HEK293 (cell line): ENCODE results near the gene APEX2.

ENCODE experiments used
- CTCF ChIA-PET: fragments of 350-600 bp; formaldehyde crosslinking; extraction: SDS; loops from one replicate; lab custom pipeline; 2021; ENCODE audit warnings: antibody characterized with exemption; lab: Yijun Ruan, JAX
- POLR2A ChIA-PET: fragments of 300-600 bp; formaldehyde crosslinking; extraction: SDS; loops from one replicate; lab custom pipeline; 2020; ENCODE audit warnings: antibody characterized with exemption, inconsistent platforms; lab: Yijun Ruan, JAX
- H3K27ac ChIP-seq: fragments of 200-500 bp; sonication (Bioruptor generic); 2 replicates; pipeline ENCODE4 v1.5.1; 2014; ENCODE audit warnings: low read depth, low read length, control low read depth, inconsistent platforms; ENCODE audit errors: extremely low read depth
- H3K36me3 ChIP-seq, 2 experiments: fragments of 200-500 bp in 1 of 2; sonication (Bioruptor generic) in 1 of 2; 1 replicate in 1 of 2; 2 replicates in 1 of 2; pipeline ENCODE4 v1.5.1; 2014 to 2017; ENCODE audit warnings: inconsistent platforms in 2 of 2, low read length in 2 of 2; ENCODE audit not compliant: control insufficient read depth in 2 of 2, insufficient read depth in 1 of 2
- H3K4me1 ChIP-seq: fragments of 200-500 bp; sonication (Bioruptor generic); 2 replicates; pipeline ENCODE4 v1.5.1; 2014; ENCODE audit warnings: mild to moderate bottlenecking, low read length, inconsistent platforms; ENCODE audit not compliant: control insufficient read depth, insufficient read depth
- H3K4me3 ChIP-seq: 2 replicates; pipeline ENCODE4 v1.5.1; 2011; ENCODE audit warnings: low read depth, mild to moderate bottlenecking, control low read depth, low read length, moderate library complexity
- H3K9me3 ChIP-seq: fragments of 200-500 bp; sonication (Bioruptor generic); 2 replicates; pipeline ENCODE4 v1.5.1; 2014; ENCODE audit warnings: low read depth, low read length, inconsistent platforms; ENCODE audit not compliant: control insufficient read depth, insufficient read depth
- BCL11B ChIP-seq: fragments of 450-650 bp; formaldehyde crosslinking; IDR thresholded peaks from 2 replicates; pipeline ENCODE4 v1.5.1; 2016; ENCODE audit warnings: low read depth, missing biosample characterization, missing genetic modification characterization
- EGR2 ChIP-seq: fragments of 450-650 bp; formaldehyde crosslinking; IDR thresholded peaks from 2 replicates; pipeline ENCODE4 v1.5.1; 2016; ENCODE audit warnings: low read depth, missing biosample characterization, missing genetic modification characterization
- GLI2 ChIP-seq: fragments of 450-650 bp; formaldehyde crosslinking; IDR thresholded peaks from 2 replicates; pipeline ENCODE4; 2017; ENCODE audit warnings: missing biosample characterization, missing genetic modification characterization, low read depth, borderline replicate concordance
- PRDM10 ChIP-seq: fragments of 450-650 bp; formaldehyde crosslinking; IDR thresholded peaks from 2 replicates; pipeline ENCODE4 v1.5.1; 2016; ENCODE audit warnings: missing biosample characterization, missing genetic modification characterization
- SP2 ChIP-seq: fragments of 450-650 bp; formaldehyde crosslinking; IDR thresholded peaks from 2 replicates; pipeline ENCODE4 v1.5.1; 2016; ENCODE audit warnings: missing biosample characterization, missing genetic modification characterization
- ZBTB20 ChIP-seq: fragments of 450-650 bp; formaldehyde crosslinking; IDR thresholded peaks from 2 replicates; pipeline ENCODE4 v1.5.1; 2016; ENCODE audit warnings: missing biosample characterization, missing genetic modification characterization
- ZEB2 ChIP-seq: fragments of 450-650 bp; formaldehyde crosslinking; IDR thresholded peaks from 2 replicates; pipeline ENCODE4 v1.5.1; 2016; ENCODE audit warnings: missing biosample characterization, missing genetic modification characterization
- ZFP37 ChIP-seq: fragments of 450-650 bp; formaldehyde crosslinking; IDR thresholded peaks from 2 replicates; pipeline ENCODE4 v1.5.1; 2016; ENCODE audit warnings: missing biosample characterization, missing genetic modification characterization
- ZFP41 ChIP-seq: fragments of 450-650 bp; formaldehyde crosslinking; IDR thresholded peaks from 2 replicates; pipeline ENCODE4 v1.5.1; 2016; ENCODE audit warnings: missing biosample characterization, missing genetic modification characterization, borderline replicate concordance
- ZNF18 ChIP-seq: fragments of 450-650 bp; formaldehyde crosslinking; IDR thresholded peaks from 2 replicates; pipeline ENCODE4 v1.5.1; 2016; ENCODE audit warnings: missing biosample characterization, missing genetic modification characterization
- ZNF221 ChIP-seq: fragments of 450-650 bp; formaldehyde crosslinking; IDR thresholded peaks from 2 replicates; pipeline ENCODE4 v1.5.1; 2017; ENCODE audit warnings: missing biosample characterization, missing genetic modification characterization, borderline replicate concordance
- ZNF223 ChIP-seq: fragments of 450-650 bp; formaldehyde crosslinking; IDR thresholded peaks from 2 replicates; pipeline ENCODE4 v1.5.1; 2016; ENCODE audit warnings: missing biosample characterization, missing genetic modification characterization
- ZNF23 ChIP-seq: fragments of 450-650 bp; formaldehyde crosslinking; IDR thresholded peaks from 2 replicates; pipeline ENCODE4 v1.5.1; 2016; ENCODE audit warnings: missing biosample characterization, missing genetic modification characterization, borderline replicate concordance
- ZNF48 ChIP-seq: fragments of 450-650 bp; formaldehyde crosslinking; IDR thresholded peaks from 2 replicates; pipeline ENCODE4 v1.5.1; 2016; ENCODE audit warnings: missing biosample characterization, missing genetic modification characterization
- ZNF621 ChIP-seq: fragments of 450-650 bp; formaldehyde crosslinking; IDR thresholded peaks from 2 replicates; pipeline ENCODE4 v1.5.1; 2017; ENCODE audit warnings: missing biosample characterization, missing genetic modification characterization
- ZNF664 ChIP-seq: fragments of 450-650 bp; formaldehyde crosslinking; IDR thresholded peaks from 2 replicates; pipeline ENCODE4 v1.5.1; 2016; ENCODE audit warnings: missing biosample characterization, missing genetic modification characterization
- ZNF692 ChIP-seq: fragments of 450-650 bp; formaldehyde crosslinking; IDR thresholded peaks from 2 replicates; pipeline ENCODE4 v1.5.1; 2016; ENCODE audit warnings: missing biosample characterization, missing genetic modification characterization
- ZNF707 ChIP-seq: fragments of 450-650 bp; formaldehyde crosslinking; IDR thresholded peaks from 2 replicates; pipeline ENCODE4 v1.5.1; 2016; ENCODE audit warnings: missing biosample characterization, missing genetic modification characterization
- ZNF776 ChIP-seq: fragments of 450-650 bp; formaldehyde crosslinking; IDR thresholded peaks from 2 replicates; pipeline ENCODE4 v1.5.0; 2017; ENCODE audit warnings: missing biosample characterization, missing genetic modification characterization, borderline replicate concordance
- ZNF785 ChIP-seq: fragments of 450-650 bp; formaldehyde crosslinking; IDR thresholded peaks from 2 replicates; pipeline ENCODE4 v1.5.1; 2016; ENCODE audit warnings: missing biosample characterization, missing genetic modification characterization
- ZSCAN4 ChIP-seq: fragments of 450-650 bp; formaldehyde crosslinking; IDR thresholded peaks from 2 replicates; pipeline ENCODE4 v1.5.1; 2017; ENCODE audit warnings: missing biosample characterization, missing genetic modification characterization
- TF ChIP-seq, protein P1 (sequence below): fragments of 450-650 bp; formaldehyde crosslinking; IDR thresholded peaks from 2 replicates; pipeline ENCODE4 v1.5.1; 2016; ENCODE audit warnings: missing biosample characterization, missing genetic modification characterization

The APEX2 gene, protein sequence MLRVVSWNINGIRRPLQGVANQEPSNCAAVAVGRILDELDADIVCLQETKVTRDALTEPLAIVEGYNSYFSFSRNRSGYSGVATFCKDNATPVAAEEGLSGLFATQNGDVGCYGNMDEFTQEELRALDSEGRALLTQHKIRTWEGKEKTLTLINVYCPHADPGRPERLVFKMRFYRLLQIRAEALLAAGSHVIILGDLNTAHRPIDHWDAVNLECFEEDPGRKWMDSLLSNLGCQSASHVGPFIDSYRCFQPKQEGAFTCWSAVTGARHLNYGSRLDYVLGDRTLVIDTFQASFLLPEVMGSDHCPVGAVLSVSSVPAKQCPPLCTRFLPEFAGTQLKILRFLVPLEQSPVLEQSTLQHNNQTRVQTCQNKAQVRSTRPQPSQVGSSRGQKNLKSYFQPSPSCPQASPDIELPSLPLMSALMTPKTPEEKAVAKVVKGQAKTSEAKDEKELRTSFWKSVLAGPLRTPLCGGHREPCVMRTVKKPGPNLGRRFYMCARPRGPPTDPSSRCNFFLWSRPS

GRCh38 chrX:54999717-55000598, at the start of gene APEX2:
Gene APEX2 (plus strand): TSS chrX:55000363. CDS start chrX:55000423, 60 bp downstream.
- peak within 1 kb of the TSS; percentile 61; the same call in 1 of the 2 replicates for H3K27ac ChIP-seq
- no peaks in the 10 kb centered on the region for H3K4me1 ChIP-seq
- H3K36me3 ChIP-seq: peaks cover 0 to 34% of the 10 kb centered on the region in 2 experiments; a peak in 2 of 3 replicates
- H3K4me3 ChIP-seq: peak within 1 kb of the TSS; percentile 61
- no peaks in the 10 kb centered on the region for H3K9me3 ChIP-seq
- CTCF ChIA-PET: interaction anchor here (0.6 to 3.5 kb wide), 7 partner anchors 10 to 927 kb away, joined by 3 to 11 read pairs (median 4); no protein-coding TSS in a partner anchor
- POLR2A ChIA-PET: interaction anchor here (0.5 to 3.0 kb wide), 15 partner anchors 9 to 956 kb away, joined by 3 to 22 read pairs (median 4); partner anchors contain the start of genes ALAS2, PHF8, TRO and TSR2
- TF ChIP-seq ZNF664 (no peak), ZNF221 (tag by site-specific recombination) (no peak), ZSCAN4 (tag by site-specific recombination) (no peak), ZNF48 (tag by site-specific recombination) (no peak), PRDM10 (tag by site-specific recombination) (peak; percentile 59), ZEB2 (tag by site-specific recombination) (no peak), SP2 (peak; percentile 88), ZFP37 (tag by site-specific recombination) (no peak), BCL11B (tag by site-specific recombination) (no peak), ZNF223 (tag by site-specific recombination) (no peak), ZNF18 (tag by site-specific recombination) (no peak), ZNF23 (tag by site-specific recombination) (no peak), ZFP41 (tag by site-specific recombination) (no peak), ZNF621 (tag by site-specific recombination) (no peak), ZNF692 (tag by site-specific recombination) (no peak), ZNF707 (no peak), ZNF776 (tag by site-specific recombination) (no peak), GLI2 (tag by site-specific recombination) (no peak), ZNF785 (tag by site-specific recombination) (no peak), ZBTB20 (tag by site-specific recombination) (no peak), EGR2 (tag by site-specific recombination) (peak; percentile 41)
- TF ChIP-seq, protein P1, sequence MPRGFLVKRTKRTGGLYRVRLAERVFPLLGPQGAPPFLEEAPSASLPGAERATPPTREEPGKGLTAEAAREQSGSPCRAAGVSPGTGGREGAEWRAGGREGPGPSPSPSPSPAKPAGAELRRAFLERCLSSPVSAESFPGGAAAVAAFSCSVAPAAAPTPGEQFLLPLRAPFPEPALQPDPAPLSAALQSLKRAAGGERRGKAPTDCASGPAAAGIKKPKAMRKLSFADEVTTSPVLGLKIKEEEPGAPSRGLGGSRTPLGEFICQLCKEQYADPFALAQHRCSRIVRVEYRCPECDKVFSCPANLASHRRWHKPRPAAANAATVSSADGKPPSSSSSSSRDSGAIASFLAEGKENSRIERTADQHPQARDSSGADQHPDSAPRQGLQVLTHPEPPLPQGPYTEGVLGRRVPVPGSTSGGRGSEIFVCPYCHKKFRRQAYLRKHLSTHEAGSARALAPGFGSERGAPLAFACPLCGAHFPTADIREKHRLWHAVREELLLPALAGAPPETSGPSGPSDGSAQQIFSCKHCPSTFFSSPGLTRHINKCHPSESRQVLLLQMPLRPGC (tag by site-specific recombination): no peak
